HG03066 (cell line): ENCODE data around the gene INSRR.

Source experiments
- ATAC-seq: cut with Tn5 transposase; IDR thresholded peaks from one replicate; pipeline ENCODE4 v1.9.1; 2021; ENCODE audit warnings: low read depth; ENCODE audit not compliant: unreplicated experiment

INSRR gene

GRCh38 chr1:156876281-156876680 lies 17.4 kb upstream of the INSRR start:
- no peak for ATAC-seq

GRCh38 chr1:156875341-156875615 lies 16.4 kb upstream of the INSRR start:
- ATAC-seq, result no peak

GRCh38 chr1:156874572-156875340 lies 15.8 kb upstream of the INSRR start:
- no peak for ATAC-seq

- no peak for ATAC-seq
These were observed 15.2 kb upstream of the INSRR start for GRCh38 chr1:156874142-156874541.

- ATAC-seq, result no peak
These were observed 14.7 kb upstream of the INSRR start for GRCh38 chr1:156873659-156874058.

- ATAC-seq, result no peak
These were observed 10.5 kb upstream of the INSRR start for GRCh38 chr1:156869455-156869854.

GRCh38 chr1:156868341-156868740 lies 9.4 kb upstream of the INSRR start:
- ATAC-seq, result no peak

GRCh38 chr1:156866249-156866909 lies 7.5 kb upstream of the INSRR start:
- no peak for ATAC-seq

GRCh38 chr1:156865865-156866248 lies 6.9 kb upstream of the INSRR start:
- ATAC-seq, result no peak

- ATAC-seq, result no peak
These were observed 6.3 kb upstream of the INSRR start for GRCh38 chr1:156865258-156865657.

- no peak for ATAC-seq
These were observed 5.9 kb upstream of the INSRR start for GRCh38 chr1:156864796-156865195.

GRCh38 chr1:156863631-156864030 lies 4.7 kb upstream of the INSRR start:
- no peak for ATAC-seq

- ATAC-seq, result no peak
These were observed 4.2 kb upstream of the INSRR start for GRCh38 chr1:156862997-156863599.

GRCh38 chr1:156862584-156862983 lies 3.7 kb upstream of the INSRR start:
- no peak for ATAC-seq

GRCh38 chr1:156860628-156861423 lies 1.9 kb upstream of the INSRR start, which contains the start of gene NTRK1:
TSS of gene NTRK1 (plus strand) at chr1:156860865. CDS start at chr1:156860935, 70 bp downstream.
- no peak for ATAC-seq

GRCh38 chr1:156860113-156860627 lies 1.3 kb upstream of the INSRR start:
- no peak for ATAC-seq

GRCh38 chr1:156859523-156860112 lies 701 bp upstream of the INSRR start:
- ATAC-seq, result no peak

GRCh38 chr1:156858555-156858956 lies 361 bp downstream of the INSRR start:
- ATAC-seq, result no peak

GRCh38 chr1:156857532-156857931 lies 1.4 kb downstream of the INSRR start:
- no peak for ATAC-seq

- ATAC-seq, result no peak
These were observed 2.6 kb downstream of the INSRR start for GRCh38 chr1:156856282-156856785.
